ENCODE results near the gene KANSL1. TPM values are rescaled to one million over a fixed set of nuclear protein-coding genes. Genes with fewer than 3 reads are reported as not detected.

KANSL1 gene
- polyA plus RNA-seq, 1 of the 3 experiments (the other 2 are of a cell fraction) = 10.0 TPM

- no peak overlapping the region; the same call in 1 of the 2 replicates for H2AFZ ChIP-seq (ENCODE audit: low read depth)
These were observed 189.1 kb downstream of the KANSL1 start for GRCh38 chr17:46003907-46004748.

GRCh38 chr17:46002973-46003316, 190.3 kb downstream of the KANSL1 start:
- no peak overlapping the region for H3K27ac ChIP-seq (ENCODE audit: low read depth in 2 of 2, low read length in 1 of 2)
- DNase-seq = no peak
- no peak overlapping the region for H3K4me2 ChIP-seq
- POLR2A ChIA-PET = no interaction called here
- no peaks in the 10 kb centered on the region for H4K20me1 ChIP-seq (ENCODE audit: insufficient read depth)
- no peaks in the 10 kb centered on the region for H3F3A ChIP-seq (replicated peaks; ENCODE audit: insufficient read depth)
- H3K9me2 ChIP-seq = no peaks in the 10 kb centered on the region
- H3K79me2 ChIP-seq (ENCODE audit: insufficient read depth) = no peaks in the 10 kb centered on the region
- H3K27me3 ChIP-seq (ENCODE audit: insufficient read depth) = no peaks in the 10 kb centered on the region
- no peak for TF ChIP-seq NRF1 (IDR thresholded peaks at IDR 0.05; ENCODE audit: low read depth, low read length)
- TF ChIP-seq RCOR1 (IDR thresholded peaks at IDR 0.05; ENCODE audit: low read length) = no peak
- peak overlapping the region; percentile 4; the same call in 1 of the 2 replicates for H2AFZ ChIP-seq (ENCODE audit: low read depth)
- H3K9ac ChIP-seq = no peak overlapping the region
- peaks cover 0 to 9% of the 10 kb centered on the region in 2 experiments; a peak in 1 of 4 replicates for H3K4me1 ChIP-seq (ENCODE audit: control insufficient read depth in 1 of 2, insufficient read depth in 2 of 2, low read depth in 1 of 2, low read length in 1 of 2)
- H3K36me3 ChIP-seq (replicated peaks in 1 of 2; ENCODE audit: control insufficient read depth in 1 of 2, insufficient read depth in 2 of 2, low read length in 1 of 2) = no peaks in the 10 kb centered on the region
- WGBS (ENCODE audit: low lambda C conversion rate) = 75% methylated on average over 7 of the region's 7 CpGs
- H3K9me3 ChIP-seq = no peaks in the 10 kb centered on the region
- CTCF ChIA-PET = interaction anchor here (0.6 to 8.5 kb wide), 35 partner anchors 11 to 940 kb away, joined by 3 to 104 read pairs (median 6); partner anchors contain the start of gene KANSL1
- H3K4me3 ChIP-seq (ENCODE audit: low read depth in 2 of 2, low read length in 1 of 2) = no peak overlapping the region

More at GRCh38 chr17:46003907-46004748, 189.1 kb downstream of the KANSL1 start:
- Histone ChIP-seq H3K9me2 (no peaks in the 10 kb centered on the region), H3K4me2 (no peak overlapping the region), H3K36me3 (replicated peaks in 1 of 2; ENCODE audit: control insufficient read depth in 1 of 2, insufficient read depth in 2 of 2, low read length in 1 of 2) (no peaks in the 10 kb centered on the region), H3F3A (replicated peaks; ENCODE audit: insufficient read depth) (no peaks in the 10 kb centered on the region), H3K27me3 (ENCODE audit: insufficient read depth) (no peaks in the 10 kb centered on the region), H3K4me1 (ENCODE audit: control insufficient read depth in 1 of 2, insufficient read depth in 2 of 2, low read depth in 1 of 2, low read length in 1 of 2) (peaks cover 0 to 9% of the 10 kb centered on the region in 2 experiments; a peak in 1 of 4 replicates), H3K9ac (no peak overlapping the region), H3K4me3 (ENCODE audit: low read depth in 2 of 2, low read length in 1 of 2) (no peak overlapping the region), H3K9me3 (no peaks in the 10 kb centered on the region), H4K20me1 (ENCODE audit: insufficient read depth) (no peaks in the 10 kb centered on the region), H3K27ac (ENCODE audit: low read depth in 2 of 2, low read length in 1 of 2) (peak overlapping the region in 1 of 2 experiments; percentile 64; a peak in 2 of 4 replicates), H3K79me2 (ENCODE audit: insufficient read depth) (no peaks in the 10 kb centered on the region)
- peak; percentile 83 for DNase-seq
- ChIA-PET CTCF (interaction anchor here (0.7 to 8.5 kb wide), 31 partner anchors 10 to 939 kb away, joined by 3 to 104 read pairs (median 5); partner anchors contain the start of gene KANSL1), POLR2A (no interaction called here)
- WGBS (ENCODE audit: low lambda C conversion rate) = 9% methylated on average over 6 of the region's 6 CpGs
- TF ChIP-seq EP300 (IDR thresholded peaks at IDR 0.05; ENCODE audit: borderline replicate concordance in 1 of 2, low read depth in 1 of 2, low read length in 1 of 2) = peak in 1 of 2 experiments; percentile 29; a peak in 1 of 4 replicates
- TF ChIP-seq NFIC (IDR thresholded peaks at IDR 0.05; ENCODE audit: borderline replicate concordance) = peak; percentile 62; the same call in 1 of the 2 replicates
- TF ChIP-seq CHD2 (IDR thresholded peaks at IDR 0.05; ENCODE audit: low read length, partially characterized antibody) = no peak
- peak; percentile 8; the same call in 1 of the 2 replicates for TF ChIP-seq RAD21 (IDR thresholded peaks at IDR 0.05; ENCODE audit: low read length)
- TF ChIP-seq GABPA (IDR thresholded peaks at IDR 0.05; ENCODE audit: low read depth) = no peak
- TF ChIP-seq MXI1 (IDR thresholded peaks at IDR 0.05; ENCODE audit: low read depth, low read length) = 0 out of 2 replicates have a peak, but pooled peaks have one; percentile 28
- peak; percentile 77; the same call in 1 of the 2 replicates for TF ChIP-seq FOXJ3 (CRISPR knock-in tag; IDR thresholded peaks at IDR 0.05)
